MM.1S (cell line): ENCODE measurements around the gene PIK3C2G.

Experiments used
- EZH2 ChIP-seq: fragments of 300-600 bp; sonication (generic); optimal IDR thresholded peaks from 2 replicates; pipeline ENCODE3; 2017; ENCODE audit warnings: low read depth, mild to moderate bottlenecking, antibody characterized with exemption, low read length, mixed read lengths
- TF ChIP-seq, protein P1 (sequence below): fragments of 300-600 bp; sonication (generic); IDR thresholded peaks from 2 replicates; pipeline ENCODE4 v1.5.1; 2016; ENCODE audit warnings: antibody characterized with exemption, low read length, mixed read lengths

DNA sequence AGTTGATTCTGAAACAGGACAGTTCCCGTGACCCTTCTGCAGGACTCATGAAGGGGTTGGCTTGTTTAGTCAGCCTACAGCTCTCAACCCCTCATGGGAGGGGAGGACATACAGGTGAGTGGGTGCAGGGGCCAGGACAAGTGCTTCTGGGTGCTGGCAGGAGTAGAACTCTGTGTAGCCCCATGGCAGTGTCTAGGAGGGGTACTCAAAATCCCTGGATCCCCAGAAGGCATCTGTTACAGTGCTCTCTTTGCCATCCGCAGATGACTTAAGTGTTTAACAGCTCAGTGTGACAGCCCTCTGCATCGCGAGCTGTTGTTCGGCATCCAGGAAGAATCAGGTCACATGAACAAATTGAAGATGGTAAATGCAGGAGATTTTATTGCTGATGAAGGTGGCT lies 91.0 kb downstream of the PIK3C2G start:
- TF ChIP-seq, protein P1, sequence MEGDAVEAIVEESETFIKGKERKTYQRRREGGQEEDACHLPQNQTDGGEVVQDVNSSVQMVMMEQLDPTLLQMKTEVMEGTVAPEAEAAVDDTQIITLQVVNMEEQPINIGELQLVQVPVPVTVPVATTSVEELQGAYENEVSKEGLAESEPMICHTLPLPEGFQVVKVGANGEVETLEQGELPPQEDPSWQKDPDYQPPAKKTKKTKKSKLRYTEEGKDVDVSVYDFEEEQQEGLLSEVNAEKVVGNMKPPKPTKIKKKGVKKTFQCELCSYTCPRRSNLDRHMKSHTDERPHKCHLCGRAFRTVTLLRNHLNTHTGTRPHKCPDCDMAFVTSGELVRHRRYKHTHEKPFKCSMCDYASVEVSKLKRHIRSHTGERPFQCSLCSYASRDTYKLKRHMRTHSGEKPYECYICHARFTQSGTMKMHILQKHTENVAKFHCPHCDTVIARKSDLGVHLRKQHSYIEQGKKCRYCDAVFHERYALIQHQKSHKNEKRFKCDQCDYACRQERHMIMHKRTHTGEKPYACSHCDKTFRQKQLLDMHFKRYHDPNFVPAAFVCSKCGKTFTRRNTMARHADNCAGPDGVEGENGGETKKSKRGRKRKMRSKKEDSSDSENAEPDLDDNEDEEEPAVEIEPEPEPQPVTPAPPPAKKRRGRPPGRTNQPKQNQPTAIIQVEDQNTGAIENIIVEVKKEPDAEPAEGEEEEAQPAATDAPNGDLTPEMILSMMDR: no peak
- no peak for TF ChIP-seq EZH2
